NB4 (cell line): ENCODE data around the gene CD74.

Source experiments
- DNase-seq: peaks from one replicate; pipeline ENCODE4 v3.0.0; 2010; ENCODE audit warnings: low read depth
- H3K4me3 ChIP-seq: one replicate; pipeline ENCODE4 v1.5.1; 2011; ENCODE audit warnings: mild to moderate bottlenecking, low read depth, low read length, moderate library complexity
- MYC ChIP-seq: IDR thresholded peaks from 2 replicates; pipeline ENCODE4 v1.6.1; 2011; ENCODE audit warnings: low read depth, low read length
- POLR2A ChIP-seq: IDR thresholded peaks from 2 replicates; pipeline ENCODE4 v1.6.1; 2011; ENCODE audit warnings: mild to moderate bottlenecking; ENCODE audit not compliant: insufficient read length; ENCODE audit errors: extremely low read depth
- TF ChIP-seq, protein P1 (sequence below): IDR thresholded peaks from 2 replicates; pipeline ENCODE4 v1.6.1; 2011; ENCODE audit warnings: low read depth, low read length
- TF ChIP-seq, protein P2 (sequence below): IDR thresholded peaks from one replicate; pipeline ENCODE4 v1.5.1; 2012; ENCODE audit warnings: low read depth, low read length

The CD74 gene

DNA sequence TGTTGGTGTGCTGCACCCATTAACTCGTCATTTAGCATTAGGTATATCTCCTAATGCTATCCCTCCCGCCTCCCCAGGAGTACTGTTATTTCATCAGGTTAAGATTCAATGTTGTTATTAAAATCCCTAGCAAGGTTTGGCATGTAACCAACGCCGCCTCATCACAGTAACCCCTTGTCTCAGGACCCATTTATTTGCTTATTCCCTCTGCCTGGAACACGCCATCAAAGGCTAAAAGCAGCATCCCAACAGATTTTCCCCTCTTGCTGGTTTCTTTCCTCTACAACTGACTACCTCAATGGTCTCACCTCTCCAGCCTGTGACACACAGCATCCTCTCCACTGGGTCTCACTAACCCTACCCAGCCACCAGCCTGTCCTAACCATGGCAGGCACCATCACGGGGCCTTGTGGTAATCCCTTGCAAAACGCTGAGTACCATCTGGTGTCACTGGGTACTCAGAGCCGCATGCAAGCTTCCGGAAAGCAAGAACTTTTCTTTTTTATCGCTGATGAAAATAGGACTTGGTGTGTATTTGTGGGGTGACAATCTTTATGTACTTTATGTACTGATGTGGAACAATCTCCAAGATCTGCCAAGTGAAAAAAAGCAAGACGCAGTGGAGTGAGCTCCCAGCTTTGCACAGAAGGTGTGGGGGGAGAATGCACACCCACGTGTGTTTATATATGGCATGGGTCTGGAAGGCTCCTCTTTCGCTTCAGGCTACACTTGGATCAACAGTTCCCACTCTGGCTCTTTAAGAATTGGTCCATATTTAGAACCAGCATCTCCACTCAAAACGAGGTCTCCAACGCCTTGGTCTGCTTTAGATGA is 30.7 kb upstream of the CD74 start:
- peak; percentile 37 for DNase-seq
- TF ChIP-seq, protein P1, sequence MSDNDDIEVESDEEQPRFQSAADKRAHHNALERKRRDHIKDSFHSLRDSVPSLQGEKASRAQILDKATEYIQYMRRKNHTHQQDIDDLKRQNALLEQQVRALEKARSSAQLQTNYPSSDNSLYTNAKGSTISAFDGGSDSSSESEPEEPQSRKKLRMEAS, result no peak
- TF ChIP-seq MYC, result no peak
- TF ChIP-seq POLR2A, result no peak
- TF ChIP-seq, protein P2, sequence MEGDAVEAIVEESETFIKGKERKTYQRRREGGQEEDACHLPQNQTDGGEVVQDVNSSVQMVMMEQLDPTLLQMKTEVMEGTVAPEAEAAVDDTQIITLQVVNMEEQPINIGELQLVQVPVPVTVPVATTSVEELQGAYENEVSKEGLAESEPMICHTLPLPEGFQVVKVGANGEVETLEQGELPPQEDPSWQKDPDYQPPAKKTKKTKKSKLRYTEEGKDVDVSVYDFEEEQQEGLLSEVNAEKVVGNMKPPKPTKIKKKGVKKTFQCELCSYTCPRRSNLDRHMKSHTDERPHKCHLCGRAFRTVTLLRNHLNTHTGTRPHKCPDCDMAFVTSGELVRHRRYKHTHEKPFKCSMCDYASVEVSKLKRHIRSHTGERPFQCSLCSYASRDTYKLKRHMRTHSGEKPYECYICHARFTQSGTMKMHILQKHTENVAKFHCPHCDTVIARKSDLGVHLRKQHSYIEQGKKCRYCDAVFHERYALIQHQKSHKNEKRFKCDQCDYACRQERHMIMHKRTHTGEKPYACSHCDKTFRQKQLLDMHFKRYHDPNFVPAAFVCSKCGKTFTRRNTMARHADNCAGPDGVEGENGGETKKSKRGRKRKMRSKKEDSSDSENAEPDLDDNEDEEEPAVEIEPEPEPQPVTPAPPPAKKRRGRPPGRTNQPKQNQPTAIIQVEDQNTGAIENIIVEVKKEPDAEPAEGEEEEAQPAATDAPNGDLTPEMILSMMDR, result no peak

DNA sequence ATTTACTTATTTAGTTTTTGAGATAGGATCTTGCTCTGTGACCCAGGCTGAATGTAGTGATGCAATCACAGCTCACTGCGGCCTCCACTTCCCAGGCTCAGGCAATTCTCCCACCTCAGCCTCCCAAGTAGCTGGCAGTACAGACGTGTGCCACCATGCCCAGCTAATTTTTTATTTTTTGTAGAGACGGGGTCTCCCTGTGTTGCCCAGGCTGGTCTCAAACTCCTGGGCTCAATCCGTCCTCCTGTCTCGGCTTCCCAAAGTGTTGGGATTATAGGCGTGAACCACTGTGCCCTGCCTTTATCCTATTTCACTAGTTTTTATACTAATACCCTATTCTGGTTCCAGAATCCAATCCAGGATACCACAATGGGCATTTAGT is 30.0 kb upstream of the CD74 start:
- DNase-seq, result no peak
- TF ChIP-seq, protein P1, result no peak
- TF ChIP-seq MYC, result no peak
- no peak for TF ChIP-seq POLR2A
- TF ChIP-seq, protein P2, result no peak
- H3K4me3 ChIP-seq, result no peak overlapping the region

More for the DNA sequence above, 30.7 kb upstream of the CD74 start:
- H3K4me3 ChIP-seq, result no peak overlapping the region

DNA sequence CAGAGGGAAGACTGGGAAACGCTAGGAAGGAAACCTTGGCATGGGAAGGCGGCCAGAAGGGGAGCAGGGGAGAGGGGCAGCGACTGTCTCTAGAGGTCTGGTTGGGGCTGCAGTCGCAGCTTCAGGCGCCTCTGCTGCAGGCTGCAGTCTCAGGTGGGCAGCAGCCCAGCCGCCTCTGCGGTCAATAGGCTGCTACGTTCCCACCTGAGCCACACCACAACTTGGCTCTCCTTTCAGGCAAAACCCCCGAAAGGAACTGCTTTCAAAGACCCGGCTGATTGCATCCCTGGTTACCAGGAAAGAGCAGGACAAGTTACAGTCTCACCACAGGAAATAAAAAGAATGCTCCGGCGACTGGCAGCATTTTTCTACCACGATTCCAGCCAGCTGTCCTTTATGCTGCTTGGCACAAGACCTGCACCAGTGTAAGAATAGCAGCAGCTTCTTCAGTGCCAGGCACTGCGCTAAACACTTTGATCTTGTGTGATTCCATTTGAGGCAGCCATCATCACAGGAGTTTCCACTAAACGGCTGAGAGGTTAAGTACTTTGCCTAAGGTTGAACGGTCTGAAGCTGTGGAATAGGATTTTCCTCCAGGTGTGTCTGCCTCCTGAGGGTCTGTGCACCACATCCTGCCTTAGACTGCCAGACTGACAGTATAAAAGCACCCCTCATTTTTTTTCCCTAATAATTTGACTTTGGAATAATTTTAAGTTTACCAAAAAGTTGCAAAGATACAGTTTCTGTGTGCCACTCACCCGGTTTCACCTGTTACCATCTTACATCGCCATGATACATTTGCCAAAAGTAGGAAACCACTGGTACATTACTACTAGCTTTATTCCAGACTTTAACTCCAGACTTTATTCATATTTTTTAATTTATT is 29.3 kb upstream of the CD74 start:
- no peak for TF ChIP-seq POLR2A
- no peak for TF ChIP-seq MYC
- TF ChIP-seq, protein P2, result no peak
- TF ChIP-seq, protein P1, result no peak
- no peak for DNase-seq
- no peak overlapping the region for H3K4me3 ChIP-seq

DNA sequence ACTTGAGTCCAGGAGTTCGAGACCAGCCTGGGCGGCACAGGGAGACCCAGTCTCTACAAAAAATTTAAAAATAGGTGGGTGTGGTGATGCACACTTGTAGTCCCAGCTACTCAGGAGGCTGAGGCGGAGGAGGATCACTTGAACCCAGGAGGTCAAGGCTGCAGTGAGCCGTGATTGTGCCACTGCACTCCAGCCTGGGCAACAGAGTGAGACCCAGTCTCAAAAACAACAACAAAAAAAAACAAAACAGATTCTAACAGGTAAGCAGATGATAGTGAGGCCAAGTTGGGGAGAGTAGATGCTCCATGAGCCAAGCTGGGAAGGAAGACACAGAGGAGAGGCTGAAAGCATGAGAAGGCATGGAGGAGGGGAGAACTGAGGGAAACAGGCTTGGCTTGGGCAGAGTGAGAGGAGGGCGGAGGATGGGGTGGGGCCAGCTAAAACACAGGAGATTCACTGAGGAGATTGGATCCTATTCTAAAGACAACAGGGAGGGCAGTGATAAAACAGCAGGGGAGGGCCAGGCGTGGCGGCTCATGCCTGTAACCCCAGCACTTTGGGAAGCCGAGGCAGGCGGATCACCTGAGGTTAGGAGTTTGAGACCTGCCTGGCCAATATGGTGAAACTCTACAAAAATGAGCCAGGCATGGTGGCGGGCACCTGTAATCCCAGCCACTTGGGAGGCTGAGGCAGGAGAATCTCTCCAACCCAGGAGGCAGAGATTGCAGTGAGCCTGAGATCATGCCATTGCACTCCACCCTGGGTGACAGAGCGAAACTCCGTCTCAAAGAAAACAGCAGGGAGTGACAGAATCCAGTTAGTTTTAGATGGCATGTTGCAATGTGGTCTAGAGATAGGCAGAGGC is 28.5 kb upstream of the CD74 start:
- H3K4me3 ChIP-seq, result no peak overlapping the region
- DNase-seq, result no peak
- TF ChIP-seq POLR2A (no peak), MYC (no peak)
- TF ChIP-seq, protein P2, result no peak
- TF ChIP-seq, protein P1, result no peak
